Right lobe of liver (tissue), 4 donors: ENCODE measurements around the gene NT5C3A.

ENCODE experiments used
- POLR2A ChIP-seq: fragments of 450-650 bp; IDR thresholded peaks from one replicate; pipeline ENCODE4 v1.6.1; 2017; ENCODE audit warnings: antibody characterized with exemption, mild to moderate bottlenecking
- TF ChIP-seq, protein P1 (sequence below), 4 donors: fragments of 200-600 bp in 3 of 4; fragments of 450-650 bp in 1 of 4; IDR thresholded peaks; one replicate each; pipeline versions ENCODE4 v1.5.1 to v1.8.0; 2016 to 2022; ENCODE audit warnings: antibody characterized with exemption in 4 of 4, mild to moderate bottlenecking in 2 of 4
- donor health status: DM: no; HTN: no; CAD: no.
- donor health status: DM: no; HTN: no; CAD: no.
- donor health status: DM: no; HTN: yes; CAD: no.

DNA sequence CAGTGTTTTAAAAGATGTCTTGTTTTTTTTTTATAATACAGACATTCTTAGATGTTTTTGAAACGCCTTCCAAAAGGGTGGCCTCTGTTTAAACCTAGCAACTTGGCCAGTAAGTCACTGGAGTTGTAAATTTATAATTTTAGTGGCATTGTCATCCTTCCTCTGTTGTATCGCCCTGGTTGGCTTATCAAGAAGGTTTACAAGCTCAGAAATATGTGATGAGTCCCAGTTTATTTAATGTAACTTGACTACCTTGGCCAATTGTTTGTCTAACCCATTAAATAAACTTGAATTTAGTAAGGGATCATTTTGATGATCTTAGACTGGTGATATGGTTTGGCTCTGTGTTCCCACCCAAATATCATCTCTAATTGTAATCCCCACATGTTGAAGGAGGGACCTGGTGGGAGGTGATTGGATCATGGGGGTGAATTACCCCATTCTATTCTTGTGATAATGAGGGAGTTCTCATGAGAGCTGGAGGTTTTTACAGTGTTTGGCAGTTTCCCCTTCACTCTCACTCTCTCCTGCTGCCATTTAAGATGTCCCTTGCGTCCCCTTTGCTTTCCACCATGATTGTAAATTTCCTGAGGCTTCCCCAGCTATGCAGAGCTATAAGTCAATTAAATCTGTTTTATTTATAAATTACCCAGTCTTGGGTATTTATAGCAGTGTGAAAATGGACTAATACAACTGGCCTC, 13.4 kb upstream of the NT5C3A start:
- TF ChIP-seq POLR2A, result no peak
- TF ChIP-seq, protein P1, sequence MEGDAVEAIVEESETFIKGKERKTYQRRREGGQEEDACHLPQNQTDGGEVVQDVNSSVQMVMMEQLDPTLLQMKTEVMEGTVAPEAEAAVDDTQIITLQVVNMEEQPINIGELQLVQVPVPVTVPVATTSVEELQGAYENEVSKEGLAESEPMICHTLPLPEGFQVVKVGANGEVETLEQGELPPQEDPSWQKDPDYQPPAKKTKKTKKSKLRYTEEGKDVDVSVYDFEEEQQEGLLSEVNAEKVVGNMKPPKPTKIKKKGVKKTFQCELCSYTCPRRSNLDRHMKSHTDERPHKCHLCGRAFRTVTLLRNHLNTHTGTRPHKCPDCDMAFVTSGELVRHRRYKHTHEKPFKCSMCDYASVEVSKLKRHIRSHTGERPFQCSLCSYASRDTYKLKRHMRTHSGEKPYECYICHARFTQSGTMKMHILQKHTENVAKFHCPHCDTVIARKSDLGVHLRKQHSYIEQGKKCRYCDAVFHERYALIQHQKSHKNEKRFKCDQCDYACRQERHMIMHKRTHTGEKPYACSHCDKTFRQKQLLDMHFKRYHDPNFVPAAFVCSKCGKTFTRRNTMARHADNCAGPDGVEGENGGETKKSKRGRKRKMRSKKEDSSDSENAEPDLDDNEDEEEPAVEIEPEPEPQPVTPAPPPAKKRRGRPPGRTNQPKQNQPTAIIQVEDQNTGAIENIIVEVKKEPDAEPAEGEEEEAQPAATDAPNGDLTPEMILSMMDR (IDR thresholded peaks at IDR 0.05), result no peak
